A673 (cell line): Measurements from ENCODE around the gene UMODL1. TPM values are rescaled to one million over a fixed set of nuclear protein-coding genes. Genes with fewer than 3 reads are reported as not detected.

Experiments
- BruUV-seq: library from RNA; stranded (reverse); fragments of 400-500 nt; replicated peaks from 2 replicates; lab custom pipeline; 2021; lab: Mats Ljungman, UMichigan
- CTCF ChIA-PET: fragments of 300-600 bp; sonication (Branson Sonifier 250); formaldehyde crosslinking; loops from one replicate; lab custom pipeline; 2022; ENCODE audit warnings: antibody characterized with exemption; lab: Charles Lee
- POLR2A ChIA-PET: fragments of 300-600 bp; sonication (Branson Sonifier 250); formaldehyde crosslinking; loops from one replicate; lab custom pipeline; 2022; ENCODE audit warnings: antibody characterized with exemption; ENCODE audit not compliant: low non-redundant PET; lab: Charles Lee
- DNase-seq: peaks from one replicate; pipeline ENCODE4 v3.0.0-alpha.2; 2015; ENCODE audit warnings: low spot score
- H3K27ac ChIP-seq: fragments of 200-600 bp; sonication (generic); 2 replicates; pipeline ENCODE4 v1.5.1; 2016; ENCODE audit warnings: mixed run types, low read depth, mild to moderate bottlenecking, mixed read lengths, antibody characterized with exemption, low read length; ENCODE audit not compliant: poor library complexity, severe bottlenecking
- H3K27me3 ChIP-seq: fragments of 200-600 bp; sonication (generic); replicated peaks from 2 replicates; pipeline ENCODE4 v1.6.1; 2017; ENCODE audit warnings: mixed run types, low read depth, mild to moderate bottlenecking, mixed read lengths, antibody characterized with exemption, low read length; ENCODE audit not compliant: insufficient read depth, poor library complexity
- H3K36me3 ChIP-seq: fragments of 200-600 bp; sonication (generic); 2 replicates; pipeline ENCODE4 v1.6.1; 2016; ENCODE audit warnings: mixed run types, mild to moderate bottlenecking, mixed read lengths, antibody characterized with exemption, low read length; ENCODE audit not compliant: insufficient read depth, poor library complexity, severe bottlenecking
- H3K4me1 ChIP-seq: fragments of 200-600 bp; sonication (generic); 2 replicates; pipeline ENCODE4 v1.6.1; 2017; ENCODE audit warnings: mixed run types, mild to moderate bottlenecking, mixed read lengths, antibody characterized with exemption, low read length; ENCODE audit not compliant: insufficient read depth, poor library complexity, severe bottlenecking
- H3K4me3 ChIP-seq: fragments of 200-600 bp; sonication (generic); 2 replicates; pipeline ENCODE4 v1.5.1; 2016; ENCODE audit warnings: low read depth, mixed run types, mild to moderate bottlenecking, mixed read lengths, low read length; ENCODE audit not compliant: poor library complexity, severe bottlenecking
- H3K9me3 ChIP-seq: fragments of 200-600 bp; sonication (generic); 2 replicates; pipeline ENCODE4 v1.6.1; 2016; ENCODE audit warnings: mixed run types, low read depth, mild to moderate bottlenecking, mixed read lengths, antibody characterized with exemption, low read length; ENCODE audit not compliant: poor library complexity, severe bottlenecking
- CTCF ChIP-seq: fragments of 300-800, 200-600 bp; sonication (generic); conservative IDR thresholded peaks from 2 replicates; pipeline ENCODE4 v1.5.1; 2017; ENCODE audit warnings: low read depth, mild to moderate bottlenecking, antibody characterized with exemption, low read length, moderate library complexity, mixed read lengths
- EZH2 ChIP-seq: fragments of 200-600 bp; sonication (generic); IDR thresholded peaks from 2 replicates; pipeline ENCODE4 v1.6.1; 2017; ENCODE audit warnings: borderline replicate concordance, low read depth, mild to moderate bottlenecking, mixed read lengths, antibody characterized with exemption, low read length; ENCODE audit not compliant: poor library complexity, severe bottlenecking
- intact Hi-C: fragments of 100-400 bp; cut with micrococcal nuclease; formaldehyde crosslinking; loops from one replicate; pipeline ENCODE4 v1.10.0; 2022; ENCODE audit not compliant: unreplicated experiment
- total RNA-seq: library from RNA; stranded (reverse); gene quantifications from 2 replicates; pipeline ENCODE4 v1.2.3, GENCODE V29; 2021

UMODL1 gene
- total RNA-seq, 1 experiment from 2014 or later: not detected

DNA sequence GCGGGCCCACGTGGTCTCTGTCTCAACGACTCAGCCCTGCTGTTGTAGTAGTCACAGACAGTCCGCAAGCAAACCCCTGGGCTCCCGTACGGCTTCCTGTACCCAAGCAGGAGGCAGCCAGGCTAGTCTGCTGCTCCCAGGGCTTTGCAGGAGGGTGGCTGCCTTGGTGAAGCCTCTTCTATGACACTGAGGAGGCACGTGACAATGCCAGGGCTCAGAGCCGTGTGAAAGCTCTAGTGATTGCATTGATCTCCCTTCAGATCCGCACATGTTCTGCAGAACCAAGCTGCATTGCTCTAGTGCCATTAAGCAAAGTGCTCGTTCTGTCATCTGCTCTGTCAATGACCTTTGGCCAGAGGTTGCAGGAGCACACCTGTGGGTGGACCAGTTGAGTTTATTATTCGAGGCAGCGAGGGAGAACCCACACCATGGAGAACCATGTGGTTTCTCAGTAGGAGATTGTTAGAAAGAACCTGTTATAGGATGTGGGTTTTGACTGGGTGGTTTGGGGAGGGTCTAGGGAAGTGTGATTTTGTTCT, 18.0 kb downstream of the UMODL1 start:
- TF ChIP-seq CTCF (no peak), EZH2 (no peak)
- no peaks in the 10 kb centered on the region for H3K9me3 ChIP-seq
- H3K27me3 ChIP-seq: no peaks in the 10 kb centered on the region
- BruUV-seq: no TSS peak
- no peak overlapping the region for H3K4me3 ChIP-seq
- POLR2A ChIA-PET: no interaction called here
- intact Hi-C loops: no loop called here
- H3K36me3 ChIP-seq: no peaks in the 10 kb centered on the region
- no peak for DNase-seq
- CTCF ChIA-PET: interaction anchor here (0.7 kb wide), 1 partner anchor 477 kb away, joined by 3 read pairs; no protein-coding TSS in a partner anchor
- H3K27ac ChIP-seq: no peak overlapping the region
- H3K4me1 ChIP-seq: no peaks in the 10 kb centered on the region

GRCh38 chr21:42089665-42090310, 18.7 kb downstream of the UMODL1 start:
- ChIA-PET POLR2A (no interaction called here), CTCF (no interaction called here)
- no peak overlapping the region for H3K27ac ChIP-seq
- no TSS peak for BruUV-seq
- intact Hi-C loops: no loop called here
- H3K36me3 ChIP-seq: no peaks in the 10 kb centered on the region
- peaks cover 4% of the 10 kb centered on the region for H3K9me3 ChIP-seq
- no peaks in the 10 kb centered on the region for H3K4me1 ChIP-seq
- no peak overlapping the region for H3K4me3 ChIP-seq
- DNase-seq: no peak
- no peaks in the 10 kb centered on the region for H3K27me3 ChIP-seq
- TF ChIP-seq CTCF (no peak), EZH2 (no peak)

DNA sequence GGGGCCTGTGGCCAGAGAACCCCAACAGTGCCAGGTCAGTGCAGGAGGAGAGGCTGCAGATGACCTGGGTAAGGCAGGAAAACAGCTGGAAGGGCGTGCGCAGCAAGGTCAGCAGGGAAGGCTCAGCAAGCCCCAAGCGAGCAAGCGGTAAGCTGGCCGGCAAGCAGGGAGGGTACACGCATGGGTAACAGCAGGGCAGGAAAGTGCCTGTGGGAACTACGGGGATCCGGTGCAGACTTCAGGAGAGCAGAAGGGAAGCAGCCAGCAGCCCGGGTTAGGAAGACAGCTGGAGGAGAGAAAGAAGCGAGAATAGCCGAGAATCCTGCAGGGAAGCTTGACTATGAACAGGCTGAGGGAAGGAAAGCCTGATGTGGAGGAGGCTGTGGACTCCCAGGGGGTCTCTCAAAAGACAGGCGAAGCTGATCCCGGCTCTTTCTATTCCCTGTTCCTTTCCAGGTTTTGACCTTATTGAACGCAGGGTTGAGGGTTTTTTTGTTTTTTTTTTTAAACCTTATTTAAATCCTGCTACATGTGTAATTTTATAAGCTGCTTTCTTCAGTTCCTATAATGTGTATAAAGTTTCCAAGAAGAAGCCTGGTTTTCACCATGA, 20.9 kb downstream of the UMODL1 start:
- TF ChIP-seq EZH2 (no peak), CTCF (no peak)
- no peak overlapping the region for H3K4me3 ChIP-seq

More for the DNA sequence above, 20.9 kb downstream of the UMODL1 start:
- CTCF ChIA-PET: interaction anchor here (0.6 kb wide), 1 partner anchor 314 kb away, joined by 4 read pairs; no protein-coding TSS in a partner anchor
- Histone ChIP-seq H3K4me1 (peaks cover under 1% of the 10 kb centered on the region), H3K9me3 (peaks cover 7% of the 10 kb centered on the region), H3K27me3 (no peaks in the 10 kb centered on the region), H3K36me3 (no peaks in the 10 kb centered on the region), H3K27ac (no peak overlapping the region)
- DNase-seq: no peak
- intact Hi-C loops: no loop called here
- no TSS peak for BruUV-seq
- POLR2A ChIA-PET: interaction anchor here (0.6 kb wide), 1 partner anchor 40 kb away, joined by 8 read pairs; no protein-coding TSS in a partner anchor
